Liver (tissue), 3 donors: ENCODE data around the gene CSNK1D.

Experiments
- ATF3 ChIP-seq: IDR thresholded peaks from 2 replicates; pipeline ENCODE4 v1.6.1; 2016; ENCODE audit warnings: antibody characterized with exemption
- CTCF ChIP-seq: fragments of 150-350 bp; IDR thresholded peaks from 2 replicates; pipeline ENCODE4 v1.5.1; 2017; ENCODE audit warnings: improper control_type of control experiment, low read depth, low read length; ENCODE audit not compliant: missing input control
- EGR1 ChIP-seq, 2 donors: IDR thresholded peaks; 2 replicates each; pipeline ENCODE4 v1.6.1; 2016 to 2018; ENCODE audit warnings: antibody characterized with exemption in 2 of 2, low read depth in 2 of 2
- FOXA1 ChIP-seq: IDR thresholded peaks from 2 replicates; pipeline ENCODE4 v1.6.1; 2016; ENCODE audit warnings: antibody characterized with exemption
- GABPA ChIP-seq, 2 donors: IDR thresholded peaks in 1 of 2; conservative IDR thresholded peaks in 1 of 2; 2 replicates each; pipeline ENCODE4 v1.6.1; 2016; ENCODE audit warnings: antibody characterized with exemption in 2 of 2, mild to moderate bottlenecking in 1 of 2, moderate library complexity in 1 of 2
- MAX ChIP-seq: IDR thresholded peaks from 2 replicates; pipeline ENCODE4 v1.6.1; 2016; ENCODE audit warnings: antibody characterized with exemption
- NR2F2 ChIP-seq: IDR thresholded peaks from 2 replicates; pipeline ENCODE4 v1.6.1; 2016; ENCODE audit warnings: antibody characterized with exemption
- RAD21 ChIP-seq, 2 donors: IDR thresholded peaks; 2 replicates each; pipeline ENCODE4 v1.6.1; 2016; ENCODE audit warnings: antibody characterized with exemption in 2 of 2, mild to moderate bottlenecking in 2 of 2
- REST ChIP-seq: IDR thresholded peaks from 2 replicates; pipeline ENCODE4 v1.6.1; 2016; ENCODE audit warnings: antibody characterized with exemption, mild to moderate bottlenecking
- RXRA ChIP-seq, 2 donors: IDR thresholded peaks; 2 replicates each; pipeline ENCODE4 v1.6.1; 2017 to 2018; ENCODE audit warnings: antibody characterized with exemption in 2 of 2, mild to moderate bottlenecking in 1 of 2
- TAF1 ChIP-seq: conservative IDR thresholded peaks from 2 replicates; pipeline ENCODE4 v1.6.1; 2016; ENCODE audit warnings: antibody characterized with exemption, mild to moderate bottlenecking
- YY1 ChIP-seq: IDR thresholded peaks from 2 replicates; pipeline ENCODE4 v1.6.1; 2016; ENCODE audit warnings: antibody characterized with exemption, mild to moderate bottlenecking
- ZBTB33 ChIP-seq: IDR thresholded peaks from 2 replicates; pipeline ENCODE4 v1.6.1; 2016; ENCODE audit warnings: antibody characterized with exemption
- donor health status: healthy.
- donor health status: healthy.

- TF ChIP-seq CTCF (no peak), REST (no peak), RAD21 (IDR thresholded peaks at IDR 0.05) (no peak), NR2F2 (no peak), FOXA1 (no peak), TAF1 (no peak), ATF3 (no peak), EGR1 (IDR thresholded peaks at IDR 0.05; ENCODE audit: low read depth in 2 of 2) (no peak), ZBTB33 (no peak), YY1 (no peak), MAX (no peak), RXRA (IDR thresholded peaks at IDR 0.05) (no peak), GABPA (IDR thresholded peaks at IDR 0.05 in 1 of 2, conservative IDR thresholded peaks at IDR 0.05 in 1 of 2) (no peak)
These were observed 68.4 kb downstream of the CSNK1D start for GRCh38 chr17:82204831-82205719.
